Measurements from ENCODE around the gene CDADC1.

Gene CDADC1

GRCh38 chr13:49234741-49235140 is 13.0 kb upstream of the CDADC1 start:
- H3K4me3 ChIP-seq: no peak overlapping the region
- no peak overlapping the region for H3K27ac ChIP-seq

- Histone ChIP-seq H3K27ac (no peak overlapping the region), H3K4me3 (no peak overlapping the region)
Measured at GRCh38 chr13:49235856-49236431, 11.8 kb upstream of the CDADC1 start.

- no peak overlapping the region for H3K27ac ChIP-seq
Measured at GRCh38 chr13:49238621-49239020, 9.1 kb upstream of the CDADC1 start.

GRCh38 chr13:49240017-49240416 is 7.7 kb upstream of the CDADC1 start:
- H3K4me3 ChIP-seq: no peak overlapping the region
- H3K27ac ChIP-seq: no peak overlapping the region

More at GRCh38 chr13:49238621-49239020, 9.1 kb upstream of the CDADC1 start:
- no peak overlapping the region for H3K4me3 ChIP-seq

GRCh38 chr13:49241296-49241695 is 6.4 kb upstream of the CDADC1 start:
- H3K4me3 ChIP-seq: no peak overlapping the region
- H3K27ac ChIP-seq: no peak overlapping the region

GRCh38 chr13:49245101-49245500 is 2.6 kb upstream of the CDADC1 start:
- Histone ChIP-seq H3K4me3 (no peak overlapping the region), H3K27ac (no peak overlapping the region)

GRCh38 chr13:49246850-49247642 is 679 bp upstream of the CDADC1 start:
- H3K27ac ChIP-seq: peak overlapping the region in 20 of 21 experiments; percentile 78 to 92 (median 85)

GRCh38 chr13:49248622-49249002 is 887 bp downstream of the CDADC1 start:
- H3K27ac ChIP-seq: peak overlapping the region in 19 of 21 experiments; percentile 78 to 92 (median 85)
- H3K4me3 ChIP-seq: peak overlapping the region; percentile 84 to 99 (median 91)

More at GRCh38 chr13:49246850-49247642, 679 bp upstream of the CDADC1 start:
- peak overlapping the region; percentile 84 to 99 (median 91) for H3K4me3 ChIP-seq

- H3K27ac ChIP-seq: no peak overlapping the region
- no peak overlapping the region for H3K4me3 ChIP-seq
Measured at GRCh38 chr13:49251326-49251725, 3.6 kb downstream of the CDADC1 start.

GRCh38 chr13:49253310-49253709 is 5.6 kb downstream of the CDADC1 start:
- Histone ChIP-seq H3K27ac (no peak overlapping the region), H3K4me3 (no peak overlapping the region)

- no peak overlapping the region for H3K27ac ChIP-seq
- H3K4me3 ChIP-seq: no peak overlapping the region
Measured at GRCh38 chr13:49254007-49254406, 6.3 kb downstream of the CDADC1 start.

GRCh38 chr13:49256841-49257240 is 9.1 kb downstream of the CDADC1 start:
- Histone ChIP-seq H3K4me3 (no peak overlapping the region), H3K27ac (peak overlapping the region in 1 of 21 experiments; percentile 49)

GRCh38 chr13:49258089-49258796 is 10.5 kb downstream of the CDADC1 start:
- Histone ChIP-seq H3K27ac (peak overlapping the region in 11 of 21 experiments; percentile 10 to 70 (median 49)), H3K4me3 (peak overlapping the region in 5 of 7 experiments; percentile 8 to 19 (median 16))

- Histone ChIP-seq H3K27ac (no peak overlapping the region), H3K4me3 (no peak overlapping the region)
Measured at GRCh38 chr13:49259586-49259985, 11.9 kb downstream of the CDADC1 start.

- Histone ChIP-seq H3K4me3 (no peak overlapping the region), H3K27ac (no peak overlapping the region)
Measured at GRCh38 chr13:49262634-49263033, 14.9 kb downstream of the CDADC1 start.

GRCh38 chr13:49265822-49266221 is 18.1 kb downstream of the CDADC1 start:
- Histone ChIP-seq H3K4me3 (no peak overlapping the region), H3K27ac (no peak overlapping the region)

- H3K27ac ChIP-seq: no peak overlapping the region
- no peak overlapping the region for H3K4me3 ChIP-seq
Measured at GRCh38 chr13:49271264-49271663, 23.5 kb downstream of the CDADC1 start.

GRCh38 chr13:49272296-49272695 is 24.6 kb downstream of the CDADC1 start:
- no peak overlapping the region for H3K27ac ChIP-seq
- no peak overlapping the region for H3K4me3 ChIP-seq

- Histone ChIP-seq H3K4me3 (no peak overlapping the region), H3K27ac (no peak overlapping the region)
Measured at GRCh38 chr13:49278211-49278610, 30.5 kb downstream of the CDADC1 start.

GRCh38 chr13:49279112-49279511 is 31.4 kb downstream of the CDADC1 start:
- H3K4me3 ChIP-seq: no peak overlapping the region
- no peak overlapping the region for H3K27ac ChIP-seq

GRCh38 chr13:49279885-49280284 is 32.2 kb downstream of the CDADC1 start:
- no peak overlapping the region for H3K4me3 ChIP-seq
- H3K27ac ChIP-seq: no peak overlapping the region
